Measurements from ENCODE around the gene GALNT10.

Gene GALNT10

GRCh38 chr5:154315196-154315595 lies 124.7 kb downstream of the GALNT10 start:
- no peak overlapping the region for H3K4me3 ChIP-seq (ENCODE audit: low read depth, low read length)
- no peak for TF ChIP-seq CTCF (IDR thresholded peaks at IDR 0.05; ENCODE audit: low read depth, low read length)

DNA sequence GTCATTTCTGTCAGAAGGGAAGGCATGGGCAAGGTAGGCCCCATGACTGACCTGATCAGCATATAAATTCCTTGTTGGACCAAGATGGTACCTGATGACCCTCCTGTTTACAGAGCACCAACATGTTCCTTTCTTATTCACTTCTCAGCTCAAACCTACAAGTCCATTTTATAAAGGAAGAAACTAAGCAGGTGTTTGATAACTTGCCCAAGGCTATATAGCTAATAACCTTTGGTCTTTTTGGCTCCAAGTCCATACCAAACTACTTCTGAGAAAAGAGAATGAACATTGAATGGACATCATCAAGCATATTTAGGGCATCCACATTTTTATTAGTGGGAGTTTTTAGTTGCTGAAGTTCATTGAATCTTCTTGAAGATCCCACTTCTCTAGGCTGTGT lies 125.2 kb downstream of the GALNT10 start:
- H3K4me3 ChIP-seq (ENCODE audit: low read depth, low read length) = no peak overlapping the region
- no peak for TF ChIP-seq CTCF (IDR thresholded peaks at IDR 0.05; ENCODE audit: low read depth, low read length)

DNA sequence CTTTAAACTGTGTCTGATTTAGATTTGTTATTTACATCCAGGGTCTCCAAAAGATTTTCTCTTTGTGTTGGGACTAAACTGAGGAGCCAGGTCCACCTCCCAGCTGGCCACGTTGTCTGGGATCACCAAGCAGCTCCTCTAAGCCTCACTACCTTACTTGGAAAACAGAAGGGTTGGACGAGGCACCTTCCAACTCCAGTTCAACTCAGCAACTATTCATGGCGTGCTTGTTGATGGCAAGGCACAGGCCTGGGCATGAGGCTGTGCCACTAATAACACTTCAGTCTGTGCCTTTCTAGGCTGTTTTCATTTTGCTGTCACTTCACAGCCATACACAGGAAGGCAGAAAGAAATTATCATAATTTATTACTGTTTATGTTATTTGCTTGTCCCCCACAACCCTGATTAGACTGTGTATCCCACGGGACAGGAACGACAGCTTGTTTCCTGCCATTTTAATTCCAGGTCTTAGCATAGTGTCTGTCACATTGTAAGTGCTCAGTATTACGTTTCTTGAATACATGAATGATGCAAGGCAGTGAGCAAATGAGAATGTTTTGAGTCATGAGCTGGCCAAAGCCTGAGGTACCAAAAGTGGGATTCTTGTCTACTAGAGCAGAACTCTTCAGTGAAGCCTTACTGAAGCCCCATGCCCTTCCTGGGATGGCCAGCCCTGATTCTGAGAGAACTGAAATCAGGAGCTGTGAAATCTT lies 125.8 kb downstream of the GALNT10 start:
- no peak for TF ChIP-seq CTCF (IDR thresholded peaks at IDR 0.05; ENCODE audit: low read depth, low read length)
- no peak overlapping the region for H3K4me3 ChIP-seq (ENCODE audit: low read depth, low read length)

- H3K4me3 ChIP-seq (ENCODE audit: low read depth, low read length) = no peak overlapping the region
- no peak for TF ChIP-seq CTCF (IDR thresholded peaks at IDR 0.05; ENCODE audit: low read depth, low read length)
Measured at GRCh38 chr5:154317916-154318315, 127.4 kb downstream of the GALNT10 start.

DNA sequence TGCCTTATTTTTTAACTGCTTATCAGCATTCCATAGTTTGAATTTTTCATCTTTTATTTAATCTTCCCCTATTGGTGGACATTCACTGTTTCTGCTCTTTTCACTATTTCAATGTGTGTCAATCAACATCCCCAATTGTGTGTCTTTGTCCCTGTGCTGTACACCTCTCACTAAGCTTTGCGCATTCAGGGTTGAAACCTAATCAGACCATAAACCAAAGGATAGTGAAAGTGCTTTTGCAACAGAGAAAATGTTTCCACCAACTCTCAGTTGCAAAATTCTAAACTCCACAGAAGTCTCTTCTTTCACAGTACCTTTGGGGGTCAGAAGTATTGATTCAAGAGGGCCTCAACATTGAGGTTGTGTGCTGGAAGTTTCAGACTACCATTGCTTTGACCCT lies 128.2 kb downstream of the GALNT10 start:
- H3K4me3 ChIP-seq (ENCODE audit: low read depth, low read length) = no peak overlapping the region
- no peak for TF ChIP-seq CTCF (IDR thresholded peaks at IDR 0.05; ENCODE audit: low read depth, low read length)

GRCh38 chr5:154319736-154320135 lies 129.2 kb downstream of the GALNT10 start:
- TF ChIP-seq CTCF (IDR thresholded peaks at IDR 0.05; ENCODE audit: low read depth, low read length) = no peak
- H3K4me3 ChIP-seq (ENCODE audit: low read depth, low read length) = no peak overlapping the region

DNA sequence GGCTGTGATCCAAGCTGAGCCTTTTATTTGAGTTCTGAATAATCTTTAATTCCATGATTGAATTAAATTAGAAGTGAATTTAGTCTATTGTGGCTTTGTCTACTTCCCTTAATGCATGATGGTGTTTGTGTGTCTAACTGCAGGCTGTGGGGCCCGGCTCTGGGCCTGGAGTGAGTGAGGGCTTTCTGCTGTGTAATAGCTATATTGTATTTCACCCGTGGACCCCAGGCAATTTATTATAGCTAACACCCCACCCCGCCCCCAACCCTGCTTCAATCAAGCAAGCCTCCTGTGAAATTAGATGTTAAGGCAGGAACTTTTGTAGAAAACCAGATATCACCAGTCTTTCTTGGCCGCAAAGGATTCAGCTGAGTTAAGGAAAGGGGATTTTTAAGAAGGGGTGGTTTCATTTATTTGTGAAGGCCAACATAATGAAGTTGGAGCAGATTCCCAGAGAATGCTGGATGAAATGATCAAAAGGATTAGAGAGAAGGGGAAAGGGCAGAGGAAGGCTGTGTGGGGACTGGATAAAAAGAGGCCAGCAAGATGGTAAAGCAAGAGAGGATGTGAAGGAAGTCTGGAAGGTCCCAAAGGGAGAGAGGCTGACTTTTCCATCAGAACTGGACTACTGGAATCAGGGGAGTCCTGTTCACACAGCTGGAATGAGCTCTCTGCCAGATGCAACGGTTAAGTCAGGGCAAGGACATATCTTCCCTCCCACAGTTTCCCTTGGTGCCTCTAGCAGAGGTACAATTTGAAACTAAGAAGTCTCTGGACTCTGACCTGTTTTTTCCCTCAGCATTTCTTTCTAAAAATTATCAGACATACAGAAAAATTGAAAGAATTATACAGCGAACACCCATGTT lies 129.9 kb downstream of the GALNT10 start:
- TF ChIP-seq CTCF (IDR thresholded peaks at IDR 0.05; ENCODE audit: low read depth, low read length) = no peak
- no peak overlapping the region for H3K4me3 ChIP-seq (ENCODE audit: low read depth, low read length)

All from WI38 (cell line).